Body of pancreas (tissue), 4 donors: ENCODE results near the gene NDUFC1. TPM values are rescaled to one million over a fixed set of nuclear protein-coding genes. Genes with fewer than 3 reads are reported as not detected.
"Not testable (repeated sequence)": the region's sequence is repeated elsewhere in the genome, so short reads cannot be mapped to it uniquely, and the experiment has no call there.

ENCODE experiments used
- ATAC-seq: fragments of 150-250 bp; one replicate; pipeline ENCODE4 v1.9.1; 2016
- DNase-seq, 4 donors: peaks; one replicate each; pipeline ENCODE4 v3.0.0-alpha.2; 2019
- H3K27ac ChIP-seq, 4 donors: fragments of 200-600 bp; sonication (generic); 1 replicate in 3 of 4; 2 replicates in 1 of 4; pipeline versions ENCODE4 v1.5.1 to v1.6.1; 2016 to 2019; ENCODE audit warnings: mild to moderate bottlenecking in 1 of 4, mixed read lengths in 1 of 4, moderate library complexity in 1 of 4
- H3K27me3 ChIP-seq, 2 donors: fragments of 200-600 bp; sonication (generic); one replicate each; pipeline ENCODE4 v1.6.0; 2016; ENCODE audit warnings: mild to moderate bottlenecking in 1 of 2
- H3K36me3 ChIP-seq, 2 donors: fragments of 200-600 bp; sonication (generic); replicated peaks in 1 of 2; 2 replicates each; pipeline ENCODE4 v1.5.1; 2016; ENCODE audit warnings: low read depth in 2 of 2; ENCODE audit not compliant: insufficient read depth in 1 of 2
- H3K4me1 ChIP-seq: fragments of 200-600 bp; sonication (generic); one replicate; pipeline ENCODE4 v1.6.0; 2016
- H3K4me3 ChIP-seq, 2 donors: fragments of 200-600 bp; sonication (generic); 1 replicate in 1 of 2; 2 replicates in 1 of 2; pipeline ENCODE4 v1.5.1; 2016 to 2019
- H3K9me3 ChIP-seq, 3 donors: fragments of 200-600 bp; sonication (generic); 1 replicate in 2 of 3; 2 replicates in 1 of 3; pipeline ENCODE4 v1.5.1; 2016
- CTCF ChIP-seq, 7 experiments: fragments of 450-650 bp in 4 of 7; fragments of 200-600 bp in 3 of 7; sonication (generic) in 3 of 7; IDR thresholded peaks; one replicate each; pipeline ENCODE4 v1.5.1; 2016 to 2019; ENCODE audit warnings: antibody characterized with exemption in 7 of 7
- POLR2A ChIP-seq, 3 donors: fragments of 450-650 bp; IDR thresholded peaks; one replicate each; pipeline ENCODE4 v1.6.1; 2016; ENCODE audit warnings: antibody characterized with exemption in 3 of 3, mild to moderate bottlenecking in 2 of 3
- WGBS, 2 donors: methylation state at CpG; one replicate each; pipeline ENCODE4 v1.1.5; 2017; 5-methylcytosine and 5-hydroxymethylcytosine counted together
- intact Hi-C: fragments of 100-400 bp; cut with DNase I; formaldehyde crosslinking; loops from one replicate; pipeline ENCODE4 v1.15.1; 2023
- total RNA-seq, 2 donors: library from RNA; depleted of rRNA; stranded (reverse); fragments of >200 nt; gene quantifications; one replicate each; pipeline ENCODE4 v1.1.0, GENCODE V29; 2016

Gene NDUFC1
- total RNA-seq, 2 donors from 2014 or later: 16.5 to 24.1 TPM

- no peaks in the 10 kb centered on the region for H3K9me3 ChIP-seq
- 11 to 16% methylated on average over 3 of the region's 3 CpGs for whole genome bisulfite sequencing, 2 donors
- TF ChIP-seq POLR2A (IDR thresholded peaks at IDR 0.05) (no peak), CTCF (IDR thresholded peaks at IDR 0.05) (no peak)
- H3K27me3 ChIP-seq: no peaks in the 10 kb centered on the region
- H3K36me3 ChIP-seq: no peaks in the 10 kb centered on the region
- no peak overlapping the region for H3K27ac ChIP-seq
- no peak overlapping the region for H3K4me3 ChIP-seq
- DNase-seq (no peak), ATAC-seq (no peak)
- H3K4me1 ChIP-seq: peaks cover 18% of the 10 kb centered on the region
- intact Hi-C loops: no loop called here
Measured at GRCh38 chr4:139265654-139266053, 36.6 kb downstream of the NDUFC1 start.

GRCh38 chr4:139256349-139256748, 45.9 kb downstream of the NDUFC1 start:
- no peak for TF ChIP-seq CTCF (IDR thresholded peaks at IDR 0.05)
- no peak for TF ChIP-seq POLR2A (IDR thresholded peaks at IDR 0.05)
- Histone ChIP-seq H3K4me3 (no peak overlapping the region), H3K4me1 (no peaks in the 10 kb centered on the region), H3K27ac (no peak overlapping the region), H3K27me3 (no peaks in the 10 kb centered on the region), H3K9me3 (no peaks in the 10 kb centered on the region), H3K36me3 (no peaks in the 10 kb centered on the region)
- WGBS, 2 donors: 43 to 56% methylated on average over 2 of the region's 2 CpGs
- intact Hi-C loops: no loop called here
- ATAC-seq: no peak
- no peak for DNase-seq

GRCh38 chr4:139255581-139255980, 46.7 kb downstream of the NDUFC1 start:
- WGBS, 2 donors: 90 to 95% methylated on average over 6 of the region's 6 CpGs
- H3K9me3 ChIP-seq, H3K36me3 ChIP-seq, H3K4me1 ChIP-seq, ATAC-seq, intact Hi-C loops, H3K4me3 ChIP-seq, DNase-seq, H3K27ac ChIP-seq, H3K27me3 ChIP-seq: not testable (repeated sequence)

GRCh38 chr4:139253713-139254112, 48.6 kb downstream of the NDUFC1 start:
- no peaks in the 10 kb centered on the region for H3K36me3 ChIP-seq
- TF ChIP-seq CTCF (IDR thresholded peaks at IDR 0.05): no peak
- TF ChIP-seq POLR2A (IDR thresholded peaks at IDR 0.05): no peak
- no peaks in the 10 kb centered on the region for H3K9me3 ChIP-seq
- H3K27ac ChIP-seq: no peak overlapping the region
- 87 to 93% methylated on average over 3 of the region's 3 CpGs for WGBS, 2 donors
- ATAC-seq (no peak), DNase-seq (no peak)
- no peaks in the 10 kb centered on the region for H3K27me3 ChIP-seq
- H3K4me1 ChIP-seq: no peaks in the 10 kb centered on the region
- H3K4me3 ChIP-seq: no peak overlapping the region
- intact Hi-C loops: no loop called here

- Histone ChIP-seq H3K27me3 (no peaks in the 10 kb centered on the region), H3K4me3 (no peak overlapping the region), H3K27ac (no peak overlapping the region), H3K9me3 (no peaks in the 10 kb centered on the region), H3K36me3 (no peaks in the 10 kb centered on the region), H3K4me1 (no peaks in the 10 kb centered on the region)
- intact Hi-C loops: no loop called here
- ATAC-seq (no peak), DNase-seq (no peak)
- TF ChIP-seq POLR2A (IDR thresholded peaks at IDR 0.05) (no peak), CTCF (IDR thresholded peaks at IDR 0.05) (no peak)
Measured at GRCh38 chr4:139253046-139253445, 49.2 kb downstream of the NDUFC1 start.
